ENCODE results near the gene SPOCK1.
"Not testable (repeated sequence)": the region's sequence is repeated elsewhere in the genome, so short reads cannot be mapped to it uniquely, and the experiment has no call there.

SPOCK1 gene

GRCh38 chr5:136985785-136986475, 513.2 kb downstream of the SPOCK1 start:
- no peak for DNase-seq (ENCODE audit: low read depth in 4 of 4, low spot score in 1 of 4)

GRCh38 chr5:136984772-136985446, 514.2 kb downstream of the SPOCK1 start:
- no peak for DNase-seq (ENCODE audit: low read depth in 4 of 4, low spot score in 1 of 4)

GRCh38 chr5:136981936-136982335, 517.2 kb downstream of the SPOCK1 start:
- no peak for DNase-seq (ENCODE audit: low read depth in 4 of 4, low spot score in 1 of 4)

GRCh38 chr5:136979131-136979530, 520.0 kb downstream of the SPOCK1 start:
- DNase-seq (ENCODE audit: low read depth in 4 of 4, low spot score in 1 of 4), result no peak

- no peak for DNase-seq (ENCODE audit: low read depth in 4 of 4, low spot score in 1 of 4)
Observed at GRCh38 chr5:136963504-136963903, 535.6 kb downstream of the SPOCK1 start.

GRCh38 chr5:136957428-136957827, 541.7 kb downstream of the SPOCK1 start:
- no peak for DNase-seq (ENCODE audit: low read depth in 4 of 4, low spot score in 1 of 4)

- not testable (repeated sequence) for DNase-seq (ENCODE audit: low read depth in 4 of 4, low spot score in 1 of 4)
Observed at GRCh38 chr5:136954142-136954541, 545.0 kb downstream of the SPOCK1 start.

GRCh38 chr5:136953346-136954069, 545.6 kb downstream of the SPOCK1 start:
- DNase-seq (ENCODE audit: low read depth in 4 of 4, low spot score in 1 of 4), result not testable (repeated sequence)

- no peak for DNase-seq (ENCODE audit: low read depth in 4 of 4, low spot score in 1 of 4)
Observed at GRCh38 chr5:136927571-136927970, 571.6 kb downstream of the SPOCK1 start.

GRCh38 chr5:136926073-136926472, 573.1 kb downstream of the SPOCK1 start:
- DNase-seq (ENCODE audit: low read depth in 4 of 4, low spot score in 1 of 4), result no peak
